ENCODE results near the gene SMOC1. TPM values are rescaled to one million over a fixed set of nuclear protein-coding genes. Genes with fewer than 3 reads are reported as not detected.

Gene SMOC1
- total and polyA plus RNA-seq, 2 of the 8 experiments (the other 6 are each of a cell fraction or from before 2014, with no cell fraction given) = 1.6 to 2.4 TPM

DNA sequence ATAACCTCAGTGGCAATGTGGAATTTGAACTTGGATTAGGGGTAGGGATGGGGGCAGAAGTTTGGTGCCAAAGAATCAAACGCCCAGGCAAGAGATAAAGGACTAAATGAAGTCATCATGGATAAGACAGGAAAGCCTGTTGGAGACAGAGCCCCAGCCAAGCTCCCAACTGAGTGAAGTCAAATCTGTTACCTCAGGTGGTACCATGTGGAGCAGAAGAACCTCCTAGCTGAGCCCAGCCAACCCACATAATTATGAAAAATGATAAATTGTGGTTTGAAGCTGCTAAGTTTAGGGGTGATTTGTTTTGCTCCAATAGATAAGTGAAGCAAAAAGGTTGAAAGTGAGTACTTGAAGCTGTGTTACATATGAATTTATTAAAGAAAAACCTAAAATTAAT is 66.1 kb downstream of the SMOC1 start (continued):
- TF ChIP-seq, protein P1, sequence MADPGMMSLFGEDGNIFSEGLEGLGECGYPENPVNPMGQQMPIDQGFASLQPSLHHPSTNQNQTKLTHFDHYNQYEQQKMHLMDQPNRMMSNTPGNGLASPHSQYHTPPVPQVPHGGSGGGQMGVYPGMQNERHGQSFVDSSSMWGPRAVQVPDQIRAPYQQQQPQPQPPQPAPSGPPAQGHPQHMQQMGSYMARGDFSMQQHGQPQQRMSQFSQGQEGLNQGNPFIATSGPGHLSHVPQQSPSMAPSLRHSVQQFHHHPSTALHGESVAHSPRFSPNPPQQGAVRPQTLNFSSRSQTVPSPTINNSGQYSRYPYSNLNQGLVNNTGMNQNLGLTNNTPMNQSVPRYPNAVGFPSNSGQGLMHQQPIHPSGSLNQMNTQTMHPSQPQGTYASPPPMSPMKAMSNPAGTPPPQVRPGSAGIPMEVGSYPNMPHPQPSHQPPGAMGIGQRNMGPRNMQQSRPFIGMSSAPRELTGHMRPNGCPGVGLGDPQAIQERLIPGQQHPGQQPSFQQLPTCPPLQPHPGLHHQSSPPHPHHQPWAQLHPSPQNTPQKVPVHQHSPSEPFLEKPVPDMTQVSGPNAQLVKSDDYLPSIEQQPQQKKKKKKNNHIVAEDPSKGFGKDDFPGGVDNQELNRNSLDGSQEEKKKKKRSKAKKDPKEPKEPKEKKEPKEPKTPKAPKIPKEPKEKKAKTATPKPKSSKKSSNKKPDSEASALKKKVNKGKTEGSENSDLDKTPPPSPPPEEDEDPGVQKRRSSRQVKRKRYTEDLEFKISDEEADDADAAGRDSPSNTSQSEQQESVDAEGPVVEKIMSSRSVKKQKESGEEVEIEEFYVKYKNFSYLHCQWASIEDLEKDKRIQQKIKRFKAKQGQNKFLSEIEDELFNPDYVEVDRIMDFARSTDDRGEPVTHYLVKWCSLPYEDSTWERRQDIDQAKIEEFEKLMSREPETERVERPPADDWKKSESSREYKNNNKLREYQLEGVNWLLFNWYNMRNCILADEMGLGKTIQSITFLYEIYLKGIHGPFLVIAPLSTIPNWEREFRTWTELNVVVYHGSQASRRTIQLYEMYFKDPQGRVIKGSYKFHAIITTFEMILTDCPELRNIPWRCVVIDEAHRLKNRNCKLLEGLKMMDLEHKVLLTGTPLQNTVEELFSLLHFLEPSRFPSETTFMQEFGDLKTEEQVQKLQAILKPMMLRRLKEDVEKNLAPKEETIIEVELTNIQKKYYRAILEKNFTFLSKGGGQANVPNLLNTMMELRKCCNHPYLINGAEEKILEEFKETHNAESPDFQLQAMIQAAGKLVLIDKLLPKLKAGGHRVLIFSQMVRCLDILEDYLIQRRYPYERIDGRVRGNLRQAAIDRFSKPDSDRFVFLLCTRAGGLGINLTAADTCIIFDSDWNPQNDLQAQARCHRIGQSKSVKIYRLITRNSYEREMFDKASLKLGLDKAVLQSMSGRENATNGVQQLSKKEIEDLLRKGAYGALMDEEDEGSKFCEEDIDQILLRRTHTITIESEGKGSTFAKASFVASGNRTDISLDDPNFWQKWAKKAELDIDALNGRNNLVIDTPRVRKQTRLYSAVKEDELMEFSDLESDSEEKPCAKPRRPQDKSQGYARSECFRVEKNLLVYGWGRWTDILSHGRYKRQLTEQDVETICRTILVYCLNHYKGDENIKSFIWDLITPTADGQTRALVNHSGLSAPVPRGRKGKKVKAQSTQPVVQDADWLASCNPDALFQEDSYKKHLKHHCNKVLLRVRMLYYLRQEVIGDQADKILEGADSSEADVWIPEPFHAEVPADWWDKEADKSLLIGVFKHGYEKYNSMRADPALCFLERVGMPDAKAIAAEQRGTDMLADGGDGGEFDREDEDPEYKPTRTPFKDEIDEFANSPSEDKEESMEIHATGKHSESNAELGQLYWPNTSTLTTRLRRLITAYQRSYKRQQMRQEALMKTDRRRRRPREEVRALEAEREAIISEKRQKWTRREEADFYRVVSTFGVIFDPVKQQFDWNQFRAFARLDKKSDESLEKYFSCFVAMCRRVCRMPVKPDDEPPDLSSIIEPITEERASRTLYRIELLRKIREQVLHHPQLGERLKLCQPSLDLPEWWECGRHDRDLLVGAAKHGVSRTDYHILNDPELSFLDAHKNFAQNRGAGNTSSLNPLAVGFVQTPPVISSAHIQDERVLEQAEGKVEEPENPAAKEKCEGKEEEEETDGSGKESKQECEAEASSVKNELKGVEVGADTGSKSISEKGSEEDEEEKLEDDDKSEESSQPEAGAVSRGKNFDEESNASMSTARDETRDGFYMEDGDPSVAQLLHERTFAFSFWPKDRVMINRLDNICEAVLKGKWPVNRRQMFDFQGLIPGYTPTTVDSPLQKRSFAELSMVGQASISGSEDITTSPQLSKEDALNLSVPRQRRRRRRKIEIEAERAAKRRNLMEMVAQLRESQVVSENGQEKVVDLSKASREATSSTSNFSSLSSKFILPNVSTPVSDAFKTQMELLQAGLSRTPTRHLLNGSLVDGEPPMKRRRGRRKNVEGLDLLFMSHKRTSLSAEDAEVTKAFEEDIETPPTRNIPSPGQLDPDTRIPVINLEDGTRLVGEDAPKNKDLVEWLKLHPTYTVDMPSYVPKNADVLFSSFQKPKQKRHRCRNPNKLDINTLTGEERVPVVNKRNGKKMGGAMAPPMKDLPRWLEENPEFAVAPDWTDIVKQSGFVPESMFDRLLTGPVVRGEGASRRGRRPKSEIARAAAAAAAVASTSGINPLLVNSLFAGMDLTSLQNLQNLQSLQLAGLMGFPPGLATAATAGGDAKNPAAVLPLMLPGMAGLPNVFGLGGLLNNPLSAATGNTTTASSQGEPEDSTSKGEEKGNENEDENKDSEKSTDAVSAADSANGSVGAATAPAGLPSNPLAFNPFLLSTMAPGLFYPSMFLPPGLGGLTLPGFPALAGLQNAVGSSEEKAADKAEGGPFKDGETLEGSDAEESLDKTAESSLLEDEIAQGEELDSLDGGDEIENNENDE (IDR thresholded peaks at IDR 0.05; ENCODE audit: insufficient replicate concordance, low read length) = no peak
- TF ChIP-seq TCF12 (IDR thresholded peaks at IDR 0.05; ENCODE audit: low read depth, low read length) (no peak), BACH1 (IDR thresholded peaks at IDR 0.05; ENCODE audit: low read length) (no peak), SIRT6 (IDR thresholded peaks at IDR 0.05; ENCODE audit: low read length) (no peak), SP1 (IDR thresholded peaks at IDR 0.05; ENCODE audit: low read depth, low read length) (no peak), BRCA1 (IDR thresholded peaks at IDR 0.05; ENCODE audit: low read depth, low read length) (no peak), GABPA (IDR thresholded peaks at IDR 0.05; ENCODE audit: borderline replicate concordance, insufficient read depth, low read length) (no peak), YY1 (IDR thresholded peaks at IDR 0.05; ENCODE audit: low read depth, low read length) (no peak), PHF8 (conservative IDR thresholded peaks at IDR 0.05; ENCODE audit: low read depth, low read length) (no peak), KDM4A (IDR thresholded peaks at IDR 0.05; ENCODE audit: low read depth, low read length, severe bottlenecking) (no peak), SIX5 (IDR thresholded peaks at IDR 0.05; ENCODE audit: low read depth, low read length) (no peak)

Measured in H1 (cell line).